ENCODE measurements around the gene UROC1. TPM values are rescaled to one million over a fixed set of nuclear protein-coding genes. Genes with fewer than 3 reads are reported as not detected.

Gene UROC1
- total RNA-seq, 1 experiment from 2014 or later, result not detected

DNA sequence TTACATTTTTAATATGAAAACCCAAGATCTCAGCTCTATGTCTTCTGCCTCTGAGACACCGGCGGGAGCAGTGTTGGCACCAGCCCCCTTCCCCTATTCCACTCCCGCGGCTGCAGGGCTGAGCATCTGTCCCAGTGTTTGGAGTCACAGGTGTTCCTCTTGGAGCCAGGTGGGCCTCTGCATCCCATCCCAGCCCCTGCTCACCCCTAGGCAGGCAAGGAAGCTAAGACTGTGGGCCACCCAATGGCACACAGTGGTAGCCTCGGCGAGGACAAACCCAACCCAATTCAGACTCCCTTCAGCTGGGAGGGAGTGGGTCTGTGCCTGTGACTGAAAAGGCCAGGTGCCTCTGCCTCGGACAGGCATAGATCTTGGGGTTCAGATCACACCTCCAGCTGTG, 9.4 kb upstream of the UROC1 start:
- H3K56ac ChIP-seq (ENCODE audit: insufficient read length, low read depth, low read length), result no peak overlapping the region
- H2AFZ ChIP-seq (ENCODE audit: low read length), result no peak overlapping the region
- H4K20me1 ChIP-seq (ENCODE audit: control insufficient read depth, insufficient read depth, insufficient read length), result no peaks in the 10 kb centered on the region
- Mint-ChIP-seq H3K4me1 (peaks cover 3 to 24% of the 10 kb centered on the region in 2 experiments), H3K4me3 (no peak overlapping the region), H3K27me3 (ENCODE audit: low read depth) (peaks cover 42% of the 10 kb centered on the region), H3K36me3 (ENCODE audit: insufficient read depth in 1 of 3, low read depth in 3 of 3) (no peaks in the 10 kb centered on the region; a peak in 1 of 7 replicates), H3K27ac (no peak overlapping the region; a peak in 1 of 7 replicates), H3K9me3 (no peaks in the 10 kb centered on the region; a peak in 1 of 5 replicates)
- H3T11ph ChIP-seq (ENCODE audit: low read length), result no peak overlapping the region
- H3K4ac ChIP-seq (ENCODE audit: low read depth, low read length), result no peak overlapping the region
- DNase-seq, result no peak
- no peak overlapping the region for H2BK15ac ChIP-seq (ENCODE audit: low read depth, low read length)
- H3K9me3 ChIP-seq (ENCODE audit: control insufficient read depth, low read depth, low read length), result no peaks in the 10 kb centered on the region
- H3K9ac ChIP-seq (ENCODE audit: extremely low read depth, insufficient read length, low read length), result no peak overlapping the region
- no peaks in the 10 kb centered on the region; the same call in 1 of the 2 replicates for H3K27me3 ChIP-seq (ENCODE audit: insufficient read depth, low read length)
- H3K23ac ChIP-seq (ENCODE audit: insufficient read length, low read depth, low read length), result no peak overlapping the region
- no peak overlapping the region for H4K8ac ChIP-seq (replicated peaks; ENCODE audit: insufficient read length, low read depth, low read length)
- no peak overlapping the region for H2BK20ac ChIP-seq (ENCODE audit: low read depth, low read length, poor library complexity, severe bottlenecking)
- no peak overlapping the region for H4K91ac ChIP-seq (ENCODE audit: insufficient read length, low read depth, low read length)
- no peaks in the 10 kb centered on the region for H3K23me2 ChIP-seq (ENCODE audit: insufficient read length, low read depth, low read length, poor library complexity, severe bottlenecking)
- H2AK5ac ChIP-seq (ENCODE audit: insufficient read length, low read length), result no peak overlapping the region
- no peak overlapping the region for H2BK5ac ChIP-seq (ENCODE audit: insufficient read length, low read length)
- no peaks in the 10 kb centered on the region for H3K4me1 ChIP-seq (ENCODE audit: insufficient read depth, low read length)
- H3K4me2 ChIP-seq (ENCODE audit: insufficient read depth, insufficient read length, low read length), result no peak overlapping the region
- no peaks in the 10 kb centered on the region for H3K79me1 ChIP-seq (ENCODE audit: insufficient read depth, low read depth, low read length, poor library complexity, severe bottlenecking)
- no peak overlapping the region for H2BK120ac ChIP-seq (ENCODE audit: low read depth, low read length, poor library complexity, severe bottlenecking)
- H2BK12ac ChIP-seq (ENCODE audit: insufficient read length, low read depth, low read length), result no peak overlapping the region
- no peaks in the 10 kb centered on the region for H3K79me2 ChIP-seq (ENCODE audit: insufficient read depth, low read length)
- no CpG with 5 or more reads among the region's 7 CpGs for WGBS (ENCODE audit: extremely low coverage, insufficient read length, low lambda C conversion rate)
- H3K14ac ChIP-seq (ENCODE audit: insufficient read depth, low read length), result no peak overlapping the region
- H3K27ac ChIP-seq (ENCODE audit: insufficient read length, low read depth, low read length), result no peak overlapping the region
- no peak overlapping the region for H3K18ac ChIP-seq (ENCODE audit: insufficient read length, low read depth, low read length)
- H4K5ac ChIP-seq (ENCODE audit: insufficient read length, low read depth, low read length), result no peak overlapping the region
- TF ChIP-seq, protein P1, sequence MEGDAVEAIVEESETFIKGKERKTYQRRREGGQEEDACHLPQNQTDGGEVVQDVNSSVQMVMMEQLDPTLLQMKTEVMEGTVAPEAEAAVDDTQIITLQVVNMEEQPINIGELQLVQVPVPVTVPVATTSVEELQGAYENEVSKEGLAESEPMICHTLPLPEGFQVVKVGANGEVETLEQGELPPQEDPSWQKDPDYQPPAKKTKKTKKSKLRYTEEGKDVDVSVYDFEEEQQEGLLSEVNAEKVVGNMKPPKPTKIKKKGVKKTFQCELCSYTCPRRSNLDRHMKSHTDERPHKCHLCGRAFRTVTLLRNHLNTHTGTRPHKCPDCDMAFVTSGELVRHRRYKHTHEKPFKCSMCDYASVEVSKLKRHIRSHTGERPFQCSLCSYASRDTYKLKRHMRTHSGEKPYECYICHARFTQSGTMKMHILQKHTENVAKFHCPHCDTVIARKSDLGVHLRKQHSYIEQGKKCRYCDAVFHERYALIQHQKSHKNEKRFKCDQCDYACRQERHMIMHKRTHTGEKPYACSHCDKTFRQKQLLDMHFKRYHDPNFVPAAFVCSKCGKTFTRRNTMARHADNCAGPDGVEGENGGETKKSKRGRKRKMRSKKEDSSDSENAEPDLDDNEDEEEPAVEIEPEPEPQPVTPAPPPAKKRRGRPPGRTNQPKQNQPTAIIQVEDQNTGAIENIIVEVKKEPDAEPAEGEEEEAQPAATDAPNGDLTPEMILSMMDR (conservative IDR thresholded peaks at IDR 0.05), result no peak
